ENCODE data around the gene NHS.

Gene NHS

DNA sequence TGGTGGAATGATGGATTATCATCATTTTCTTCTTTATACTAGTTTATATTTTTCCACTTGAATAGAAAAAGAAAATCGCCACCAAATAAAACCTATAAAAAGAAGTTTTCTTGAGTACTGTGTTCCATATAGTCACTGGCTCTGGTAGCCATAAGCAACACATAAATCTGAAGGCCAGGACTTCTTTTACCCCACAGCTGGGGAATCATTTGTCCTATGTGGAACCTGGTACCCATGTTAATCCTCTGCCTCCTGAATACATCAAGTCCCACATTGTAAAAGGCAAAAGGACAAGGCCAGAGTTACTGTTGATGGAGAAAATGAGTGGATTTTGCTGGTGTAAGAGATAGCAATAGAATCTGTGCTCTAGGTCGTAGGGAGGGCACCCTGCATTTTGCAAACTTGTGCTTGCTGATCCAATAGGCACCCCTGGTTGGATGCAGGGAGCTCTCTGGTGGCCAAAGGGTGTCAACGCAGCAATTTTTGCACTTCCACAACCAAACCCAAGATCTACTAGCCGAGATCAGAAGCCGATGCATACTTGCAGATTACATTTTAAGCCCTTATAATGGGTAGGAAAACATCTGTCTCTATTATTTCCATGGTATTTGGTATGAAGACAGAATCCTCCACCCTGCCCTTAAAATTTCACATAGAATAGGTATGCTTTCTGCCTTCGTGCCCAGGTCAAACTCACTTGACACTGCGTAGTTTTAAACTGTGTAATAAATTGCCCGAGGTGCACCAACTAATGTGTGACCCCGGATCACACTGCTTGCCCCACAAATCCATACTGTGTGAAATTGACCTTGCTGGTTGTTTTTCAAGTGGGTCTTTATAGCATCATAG, 216.1 kb downstream of the NHS start:
- no peak for TF ChIP-seq POLR2AphosphoS5 (IDR thresholded peaks at IDR 0.05; ENCODE audit: low read depth, low read length)
- TF ChIP-seq SIN3A (IDR thresholded peaks at IDR 0.05; ENCODE audit: borderline replicate concordance, insufficient read depth, low read length) = no peak
- TF ChIP-seq FOXP2 (optimal IDR thresholded peaks at IDR 0.05; ENCODE audit: borderline replicate concordance, extremely low read depth, extremely low read length, insufficient read depth) = no peak
- TF ChIP-seq, protein P1, sequence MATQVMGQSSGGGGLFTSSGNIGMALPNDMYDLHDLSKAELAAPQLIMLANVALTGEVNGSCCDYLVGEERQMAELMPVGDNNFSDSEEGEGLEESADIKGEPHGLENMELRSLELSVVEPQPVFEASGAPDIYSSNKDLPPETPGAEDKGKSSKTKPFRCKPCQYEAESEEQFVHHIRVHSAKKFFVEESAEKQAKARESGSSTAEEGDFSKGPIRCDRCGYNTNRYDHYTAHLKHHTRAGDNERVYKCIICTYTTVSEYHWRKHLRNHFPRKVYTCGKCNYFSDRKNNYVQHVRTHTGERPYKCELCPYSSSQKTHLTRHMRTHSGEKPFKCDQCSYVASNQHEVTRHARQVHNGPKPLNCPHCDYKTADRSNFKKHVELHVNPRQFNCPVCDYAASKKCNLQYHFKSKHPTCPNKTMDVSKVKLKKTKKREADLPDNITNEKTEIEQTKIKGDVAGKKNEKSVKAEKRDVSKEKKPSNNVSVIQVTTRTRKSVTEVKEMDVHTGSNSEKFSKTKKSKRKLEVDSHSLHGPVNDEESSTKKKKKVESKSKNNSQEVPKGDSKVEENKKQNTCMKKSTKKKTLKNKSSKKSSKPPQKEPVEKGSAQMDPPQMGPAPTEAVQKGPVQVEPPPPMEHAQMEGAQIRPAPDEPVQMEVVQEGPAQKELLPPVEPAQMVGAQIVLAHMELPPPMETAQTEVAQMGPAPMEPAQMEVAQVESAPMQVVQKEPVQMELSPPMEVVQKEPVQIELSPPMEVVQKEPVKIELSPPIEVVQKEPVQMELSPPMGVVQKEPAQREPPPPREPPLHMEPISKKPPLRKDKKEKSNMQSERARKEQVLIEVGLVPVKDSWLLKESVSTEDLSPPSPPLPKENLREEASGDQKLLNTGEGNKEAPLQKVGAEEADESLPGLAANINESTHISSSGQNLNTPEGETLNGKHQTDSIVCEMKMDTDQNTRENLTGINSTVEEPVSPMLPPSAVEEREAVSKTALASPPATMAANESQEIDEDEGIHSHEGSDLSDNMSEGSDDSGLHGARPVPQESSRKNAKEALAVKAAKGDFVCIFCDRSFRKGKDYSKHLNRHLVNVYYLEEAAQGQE (IDR thresholded peaks at IDR 0.05; ENCODE audit: insufficient read depth in 1 of 2, low read depth in 2 of 2, low read length in 2 of 2) = no peak
- no peak for TF ChIP-seq TAF1 (IDR thresholded peaks at IDR 0.05; ENCODE audit: borderline replicate concordance, insufficient read depth, low read length)

DNA sequence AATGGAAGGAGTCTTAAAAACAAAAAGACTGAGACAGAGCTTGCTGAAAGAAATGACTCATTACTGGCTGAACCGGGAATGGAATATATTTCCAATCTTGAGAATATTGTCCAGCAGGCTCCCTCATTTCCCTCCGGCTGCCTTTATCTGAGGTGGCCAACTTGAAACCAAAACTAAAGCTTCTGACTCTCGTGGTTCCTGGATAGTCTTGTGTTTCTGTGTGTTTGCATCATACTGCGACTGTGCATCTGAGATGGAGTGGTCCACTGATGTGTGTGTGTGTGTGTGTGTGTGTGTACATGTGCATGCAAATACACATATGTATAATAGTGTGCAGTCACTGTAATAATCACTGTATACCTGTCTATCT, 216.7 kb downstream of the NHS start:
- TF ChIP-seq SIN3A (IDR thresholded peaks at IDR 0.05; ENCODE audit: borderline replicate concordance, insufficient read depth, low read length) (no peak), FOXP2 (optimal IDR thresholded peaks at IDR 0.05; ENCODE audit: borderline replicate concordance, extremely low read depth, extremely low read length, insufficient read depth) (no peak), POLR2AphosphoS5 (IDR thresholded peaks at IDR 0.05; ENCODE audit: low read depth, low read length) (no peak), TAF1 (IDR thresholded peaks at IDR 0.05; ENCODE audit: borderline replicate concordance, insufficient read depth, low read length) (no peak)
- TF ChIP-seq, protein P1 (IDR thresholded peaks at IDR 0.05; ENCODE audit: insufficient read depth in 1 of 2, low read depth in 2 of 2, low read length in 2 of 2) = no peak

DNA sequence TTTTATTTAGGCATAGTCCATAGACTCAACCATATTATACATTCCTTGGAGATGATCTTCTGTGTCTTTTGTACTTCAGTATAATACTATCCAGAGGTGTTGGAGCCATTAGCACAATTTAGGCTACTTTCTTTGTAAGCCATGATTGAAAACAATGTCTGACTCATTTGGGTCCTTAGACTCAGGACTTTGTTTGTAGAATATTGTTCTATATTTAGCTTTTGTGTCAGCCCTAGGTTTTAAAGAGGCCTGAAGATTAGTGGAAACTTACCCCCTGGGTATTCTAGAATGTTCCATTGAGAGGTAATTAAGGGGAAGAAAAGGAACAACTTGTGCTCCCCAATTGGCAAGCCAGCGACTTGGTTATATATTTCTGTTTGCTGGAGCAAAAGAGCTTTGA, 217.1 kb downstream of the NHS start:
- TF ChIP-seq, protein P1 (IDR thresholded peaks at IDR 0.05; ENCODE audit: insufficient read depth in 1 of 2, low read depth in 2 of 2, low read length in 2 of 2) = no peak
- TF ChIP-seq POLR2AphosphoS5 (IDR thresholded peaks at IDR 0.05; ENCODE audit: low read depth, low read length) (no peak), SIN3A (IDR thresholded peaks at IDR 0.05; ENCODE audit: borderline replicate concordance, insufficient read depth, low read length) (no peak), FOXP2 (optimal IDR thresholded peaks at IDR 0.05; ENCODE audit: borderline replicate concordance, extremely low read depth, extremely low read length, insufficient read depth) (no peak), TAF1 (IDR thresholded peaks at IDR 0.05; ENCODE audit: borderline replicate concordance, insufficient read depth, low read length) (no peak)

DNA sequence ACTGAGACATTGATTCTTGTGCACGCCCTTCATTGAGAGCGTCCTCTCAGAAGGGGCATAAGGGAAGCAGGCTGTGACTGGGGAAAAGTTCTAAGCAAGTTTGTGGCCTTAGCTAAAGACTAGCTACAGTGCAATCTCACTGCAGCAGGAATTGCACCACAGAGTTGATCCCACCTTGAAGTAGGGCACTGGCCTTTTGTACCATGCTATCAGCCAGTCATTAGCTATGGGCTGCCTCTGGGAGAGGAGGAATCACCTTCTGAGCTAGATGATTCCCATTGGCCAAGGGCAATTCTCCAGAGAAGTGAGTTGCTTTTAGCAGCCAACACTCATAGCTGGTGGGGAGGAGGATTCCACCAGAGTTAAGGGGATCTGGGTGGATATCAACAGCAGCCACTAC, 219.7 kb downstream of the NHS start:
- no peak for TF ChIP-seq POLR2AphosphoS5 (IDR thresholded peaks at IDR 0.05; ENCODE audit: low read depth, low read length)
- TF ChIP-seq, protein P1 (IDR thresholded peaks at IDR 0.05; ENCODE audit: insufficient read depth in 1 of 2, low read depth in 2 of 2, low read length in 2 of 2) = no peak

All from PFSK-1 (cell line).